Upper lobe of right lung (tissue), 1 donor: Measurements from ENCODE around the gene NKX1-1. TPM values are rescaled to one million over a fixed set of nuclear protein-coding genes. Genes with fewer than 3 reads are reported as not detected.

Source experiments
- ATAC-seq: fragments of 200-7000 bp; cut with Tn5 transposase; one replicate; pipeline ENCODE4 v1.9.1; 2020; ENCODE audit warnings: mild to moderate bottlenecking, moderate library complexity
- DNase-seq: peaks from one replicate; pipeline ENCODE4 v3.0.0-alpha.2; 2020
- H3K27ac ChIP-seq: fragments of 200-600 bp; one replicate; pipeline ENCODE4 v1.8.0; 2022
- H3K27me3 ChIP-seq: fragments of 200-600 bp; one replicate; pipeline ENCODE4 v1.8.0; 2022; ENCODE audit warnings: mild to moderate bottlenecking
- H3K36me3 ChIP-seq: fragments of 200-600 bp; one replicate; pipeline ENCODE4 v1.8.0; 2022
- H3K4me1 ChIP-seq: fragments of 200-600 bp; one replicate; pipeline ENCODE4 v1.8.0; 2022
- H3K4me3 ChIP-seq: fragments of 200-600 bp; one replicate; pipeline ENCODE4 v1.8.0; 2022; ENCODE audit warnings: mild to moderate bottlenecking
- H3K9me3 ChIP-seq: fragments of 200-600 bp; one replicate; pipeline ENCODE4 v1.8.0; 2022
- intact Hi-C: fragments of 100-400 bp; cut with DNase I; formaldehyde crosslinking; loops from one replicate; pipeline ENCODE4 v1.11.0; 2022
- total RNA-seq: library from RNA; stranded (reverse); fragmentation: NEBNext Ultra II Directional; extraction: Animal tissue kit (Norgen Biotek cat#: 25700); gene quantifications from one replicate; pipeline ENCODE4 v1.2.1, GENCODE V29; 2021
- TF ChIP-seq, protein P1 (sequence below): fragments of 200-600 bp; IDR thresholded peaks from one replicate; pipeline ENCODE4 v1.8.0; 2022; ENCODE audit warnings: antibody characterized with exemption
- donor health status: DM: no; HTN: yes; CAD: no; lungs with severe emphysema.

NKX1-1 gene
- total RNA-seq, 1 donor from 2014 or later, result not detected

DNA sequence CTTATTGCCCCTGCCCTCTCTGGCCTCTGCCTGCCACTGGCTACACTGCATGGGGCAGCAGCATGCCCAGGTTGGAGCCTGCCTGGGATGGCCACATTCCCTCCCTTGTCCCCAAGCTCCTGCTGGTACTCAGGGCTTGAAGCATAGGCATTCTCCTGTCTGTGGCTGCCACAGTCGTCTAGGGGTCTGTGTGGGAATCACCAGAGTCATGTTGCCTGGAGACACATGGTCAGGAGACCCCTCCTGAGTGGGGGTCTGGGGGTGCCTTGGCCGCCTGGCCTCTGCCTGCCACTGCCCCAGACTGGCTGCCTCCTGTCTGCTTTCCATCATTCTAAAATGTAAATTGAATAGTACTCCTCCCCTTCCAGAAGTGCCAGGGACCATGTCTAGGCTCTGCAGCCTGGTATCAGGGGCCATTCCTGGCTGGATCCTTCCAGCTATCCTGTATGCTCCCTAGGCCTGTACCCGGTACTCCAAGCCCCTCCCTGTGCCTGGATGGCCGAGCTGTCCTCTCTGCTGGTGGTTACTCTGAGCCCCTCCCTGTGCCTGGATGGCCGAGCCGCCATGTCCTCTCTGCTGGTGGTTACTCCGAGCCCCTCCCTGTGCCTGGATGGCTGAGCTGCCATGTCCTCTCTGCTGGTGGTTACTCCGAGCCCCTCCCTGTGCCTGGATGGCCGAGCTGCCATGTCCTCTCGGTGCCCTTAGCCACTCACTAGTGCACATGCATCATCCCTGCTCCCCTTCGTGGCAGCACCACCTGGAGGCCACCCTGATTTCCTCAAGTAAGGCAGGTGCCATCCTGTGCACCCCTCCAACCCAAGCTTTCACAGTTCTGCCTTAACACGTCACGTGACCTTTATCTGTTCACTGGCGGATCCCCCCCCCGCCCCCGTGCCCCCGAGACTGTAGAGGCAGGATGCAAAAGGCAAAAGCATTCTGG lies 5.5 kb upstream of the NKX1-1 start:
- ATAC-seq (no peak), DNase-seq (peak; percentile 35)
- Histone ChIP-seq H3K9me3 (no peaks in the 10 kb centered on the region), H3K27ac (no peak overlapping the region), H3K27me3 (peaks cover 89% of the 10 kb centered on the region), H3K36me3 (no peaks in the 10 kb centered on the region), H3K4me1 (no peaks in the 10 kb centered on the region), H3K4me3 (no peak overlapping the region)
- TF ChIP-seq, protein P1, sequence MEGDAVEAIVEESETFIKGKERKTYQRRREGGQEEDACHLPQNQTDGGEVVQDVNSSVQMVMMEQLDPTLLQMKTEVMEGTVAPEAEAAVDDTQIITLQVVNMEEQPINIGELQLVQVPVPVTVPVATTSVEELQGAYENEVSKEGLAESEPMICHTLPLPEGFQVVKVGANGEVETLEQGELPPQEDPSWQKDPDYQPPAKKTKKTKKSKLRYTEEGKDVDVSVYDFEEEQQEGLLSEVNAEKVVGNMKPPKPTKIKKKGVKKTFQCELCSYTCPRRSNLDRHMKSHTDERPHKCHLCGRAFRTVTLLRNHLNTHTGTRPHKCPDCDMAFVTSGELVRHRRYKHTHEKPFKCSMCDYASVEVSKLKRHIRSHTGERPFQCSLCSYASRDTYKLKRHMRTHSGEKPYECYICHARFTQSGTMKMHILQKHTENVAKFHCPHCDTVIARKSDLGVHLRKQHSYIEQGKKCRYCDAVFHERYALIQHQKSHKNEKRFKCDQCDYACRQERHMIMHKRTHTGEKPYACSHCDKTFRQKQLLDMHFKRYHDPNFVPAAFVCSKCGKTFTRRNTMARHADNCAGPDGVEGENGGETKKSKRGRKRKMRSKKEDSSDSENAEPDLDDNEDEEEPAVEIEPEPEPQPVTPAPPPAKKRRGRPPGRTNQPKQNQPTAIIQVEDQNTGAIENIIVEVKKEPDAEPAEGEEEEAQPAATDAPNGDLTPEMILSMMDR, result no peak
- intact Hi-C loops, result no loop called here

DNA sequence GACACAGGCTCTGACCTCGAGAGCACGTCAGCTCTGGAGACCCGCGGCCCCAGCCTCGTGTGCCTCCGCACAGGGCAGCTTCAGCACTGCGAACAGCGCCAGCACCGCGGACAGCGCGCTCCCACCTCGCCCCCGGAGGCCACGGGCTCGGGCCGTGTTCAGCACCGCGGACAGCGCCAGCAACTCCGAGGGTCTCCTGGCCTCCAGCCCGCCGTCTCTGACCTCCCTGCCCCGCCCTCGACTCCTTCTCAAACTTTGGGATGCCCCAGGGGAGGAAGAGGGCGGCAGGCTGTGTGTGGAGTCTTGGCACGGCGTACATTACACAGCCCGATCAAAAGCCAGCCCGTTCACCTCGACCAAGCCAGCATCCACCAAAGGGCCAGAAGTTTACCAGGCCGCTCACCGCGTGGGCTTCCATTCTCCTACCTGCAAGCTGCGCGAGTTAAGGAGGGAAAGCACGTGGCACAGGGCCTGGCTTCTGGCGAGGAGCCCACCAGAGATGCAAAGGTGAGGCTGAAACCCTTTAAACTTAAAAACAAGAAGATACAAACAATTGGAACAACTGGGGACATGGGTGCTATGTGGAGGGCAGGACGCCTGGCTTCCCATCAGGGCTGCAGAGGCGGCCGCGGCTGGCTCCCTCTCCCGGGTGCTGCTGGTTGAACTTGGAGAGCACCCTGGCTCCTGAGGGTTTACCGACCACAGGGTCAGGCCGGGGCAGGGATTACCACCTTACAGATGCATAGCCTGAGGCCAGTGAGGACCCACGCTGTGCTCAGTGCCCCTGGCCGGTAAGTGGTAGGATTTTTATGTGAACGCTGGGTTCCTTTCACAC lies 4.5 kb upstream of the NKX1-1 start:
- intact Hi-C loops, result no loop called here
- TF ChIP-seq, protein P1, result no peak
- Histone ChIP-seq H3K27ac (no peak overlapping the region), H3K4me1 (no peaks in the 10 kb centered on the region), H3K36me3 (no peaks in the 10 kb centered on the region), H3K27me3 (peaks cover 90% of the 10 kb centered on the region), H3K9me3 (no peaks in the 10 kb centered on the region), H3K4me3 (no peak overlapping the region)
- peak; percentile 66 for ATAC-seq
- DNase-seq, result peak; percentile 71

DNA sequence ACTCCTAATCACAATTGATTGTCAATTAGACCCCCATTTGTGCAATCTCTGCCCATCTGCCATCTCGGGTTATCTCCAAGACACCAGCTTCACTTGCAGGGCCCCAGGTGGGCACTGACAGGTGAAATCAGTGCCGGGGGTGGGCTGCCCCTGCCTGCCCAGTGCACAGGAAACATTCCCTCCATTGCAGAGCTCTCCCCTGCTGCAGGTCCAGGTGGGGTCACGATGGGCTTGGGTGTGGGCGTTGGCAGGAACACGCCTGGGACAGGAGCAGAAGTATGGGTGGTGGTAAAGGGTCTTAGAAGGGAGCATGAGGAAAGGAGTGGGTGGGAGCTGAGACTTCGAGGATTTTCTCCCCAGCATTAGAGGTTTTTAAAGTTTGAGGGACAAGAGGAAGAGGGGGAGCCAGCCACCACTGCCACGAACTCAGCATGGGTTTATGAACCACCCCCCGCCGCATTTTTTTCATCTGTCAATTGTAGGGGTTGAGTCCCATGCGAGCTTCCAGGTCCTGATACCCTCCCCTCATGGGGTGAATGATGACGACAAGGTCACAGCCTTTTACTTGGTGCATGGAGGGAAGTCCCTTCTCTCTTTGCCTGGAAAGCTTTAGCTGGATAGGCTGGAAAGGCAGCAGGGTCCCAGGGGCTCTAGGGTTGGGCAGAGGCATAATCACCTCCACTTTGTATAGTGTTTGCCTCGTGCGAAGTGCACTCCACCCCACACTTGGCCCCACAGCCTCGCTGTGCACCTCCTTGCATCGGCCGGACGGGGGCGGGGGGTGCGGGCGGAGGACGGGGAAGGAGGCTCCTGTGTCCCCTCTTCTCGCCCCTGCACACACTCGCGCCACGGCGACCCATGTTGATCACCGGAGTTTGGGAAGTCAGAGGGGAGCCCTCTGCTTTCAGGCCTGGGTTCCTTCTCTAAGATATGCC lies 3.5 kb upstream of the NKX1-1 start:
- Histone ChIP-seq H3K36me3 (no peaks in the 10 kb centered on the region), H3K27ac (no peak overlapping the region), H3K4me1 (no peaks in the 10 kb centered on the region), H3K4me3 (no peak overlapping the region), H3K9me3 (no peaks in the 10 kb centered on the region), H3K27me3 (peaks cover 90% of the 10 kb centered on the region)
- DNase-seq (peak; percentile 55), ATAC-seq (no peak)
- TF ChIP-seq, protein P1, result no peak
- intact Hi-C loops, result loop anchor here (10.0 kb wide), 1 partner anchor 55 kb away; no protein-coding TSS in a partner anchor

DNA sequence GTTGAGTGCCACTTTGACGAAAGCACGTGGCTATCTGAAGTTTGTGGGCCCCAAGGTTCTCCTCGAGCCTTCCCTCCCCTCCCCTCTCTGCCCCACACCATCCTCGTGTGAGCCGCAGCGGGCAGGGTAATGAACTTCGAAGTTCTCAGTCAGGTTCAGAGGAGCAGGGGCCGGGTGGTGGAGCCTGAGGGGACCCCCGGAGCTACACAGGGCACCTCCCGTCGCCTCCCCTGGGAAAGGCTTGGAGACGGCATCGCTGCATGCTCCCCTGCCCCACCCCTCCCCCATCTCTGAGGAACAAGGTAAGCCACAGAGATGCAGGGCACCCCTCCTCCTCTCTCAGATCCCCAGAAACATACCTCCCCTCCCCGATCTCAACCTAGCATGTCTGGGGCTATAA lies 2.8 kb upstream of the NKX1-1 start:
- H3K27ac ChIP-seq, result no peak overlapping the region
- DNase-seq (peak; percentile 40), ATAC-seq (no peak)
- no peaks in the 10 kb centered on the region for H3K4me1 ChIP-seq
- intact Hi-C loops, result loop anchor here (10.0 kb wide), 1 partner anchor 56 kb away; no protein-coding TSS in a partner anchor
- peaks cover 95% of the 10 kb centered on the region for H3K27me3 ChIP-seq
- TF ChIP-seq, protein P1, result no peak
- no peaks in the 10 kb centered on the region for H3K9me3 ChIP-seq
- no peaks in the 10 kb centered on the region for H3K36me3 ChIP-seq
- H3K4me3 ChIP-seq, result no peak overlapping the region

DNA sequence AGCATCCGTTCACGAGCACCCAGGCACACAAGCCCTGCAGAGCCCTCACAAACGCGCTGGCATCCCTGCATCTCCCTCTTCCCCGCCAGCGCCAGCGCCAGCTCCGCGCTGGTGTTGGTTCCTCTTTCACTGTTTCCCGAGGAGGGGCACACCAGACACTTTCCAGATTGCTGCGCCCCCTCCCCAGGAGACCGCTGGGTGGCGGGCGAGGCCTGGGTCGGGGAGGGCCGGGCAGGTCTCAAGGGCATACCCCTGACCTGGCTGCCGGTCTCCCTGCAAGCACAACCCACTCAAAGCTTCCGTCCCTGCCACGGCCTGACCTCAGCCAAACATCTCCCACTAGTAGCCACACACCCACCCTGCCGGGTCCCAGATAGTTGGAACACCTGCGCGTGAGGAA lies 2.2 kb upstream of the NKX1-1 start:
- DNase-seq (peak; percentile 38), ATAC-seq (no peak)
- Histone ChIP-seq H3K9me3 (no peaks in the 10 kb centered on the region), H3K27ac (no peak overlapping the region), H3K4me1 (no peaks in the 10 kb centered on the region), H3K27me3 (peaks cover 96% of the 10 kb centered on the region), H3K36me3 (no peaks in the 10 kb centered on the region), H3K4me3 (no peak overlapping the region)
- TF ChIP-seq, protein P1, result no peak
- intact Hi-C loops, result loop anchor here (10.0 kb wide), 1 partner anchor 56 kb away; no protein-coding TSS in a partner anchor
